ENCODE data around the gene TUBD1. TPM values are rescaled to one million over a fixed set of nuclear protein-coding genes. Genes with fewer than 3 reads are reported as not detected.
A peak's percentile ranks its signal among the peaks of the same experiment; 100 is the strongest.

The TUBD1 gene
- total and polyA plus RNA-seq, 2 of the 13 experiments (the other 11 are each of a cell fraction or from before 2014, with no cell fraction given), result 18.2 to 25.9 TPM

GRCh38 chr17:59840329-59841090 lies 52.2 kb downstream of the TUBD1 start (continued):
- TF ChIP-seq, protein P1, sequence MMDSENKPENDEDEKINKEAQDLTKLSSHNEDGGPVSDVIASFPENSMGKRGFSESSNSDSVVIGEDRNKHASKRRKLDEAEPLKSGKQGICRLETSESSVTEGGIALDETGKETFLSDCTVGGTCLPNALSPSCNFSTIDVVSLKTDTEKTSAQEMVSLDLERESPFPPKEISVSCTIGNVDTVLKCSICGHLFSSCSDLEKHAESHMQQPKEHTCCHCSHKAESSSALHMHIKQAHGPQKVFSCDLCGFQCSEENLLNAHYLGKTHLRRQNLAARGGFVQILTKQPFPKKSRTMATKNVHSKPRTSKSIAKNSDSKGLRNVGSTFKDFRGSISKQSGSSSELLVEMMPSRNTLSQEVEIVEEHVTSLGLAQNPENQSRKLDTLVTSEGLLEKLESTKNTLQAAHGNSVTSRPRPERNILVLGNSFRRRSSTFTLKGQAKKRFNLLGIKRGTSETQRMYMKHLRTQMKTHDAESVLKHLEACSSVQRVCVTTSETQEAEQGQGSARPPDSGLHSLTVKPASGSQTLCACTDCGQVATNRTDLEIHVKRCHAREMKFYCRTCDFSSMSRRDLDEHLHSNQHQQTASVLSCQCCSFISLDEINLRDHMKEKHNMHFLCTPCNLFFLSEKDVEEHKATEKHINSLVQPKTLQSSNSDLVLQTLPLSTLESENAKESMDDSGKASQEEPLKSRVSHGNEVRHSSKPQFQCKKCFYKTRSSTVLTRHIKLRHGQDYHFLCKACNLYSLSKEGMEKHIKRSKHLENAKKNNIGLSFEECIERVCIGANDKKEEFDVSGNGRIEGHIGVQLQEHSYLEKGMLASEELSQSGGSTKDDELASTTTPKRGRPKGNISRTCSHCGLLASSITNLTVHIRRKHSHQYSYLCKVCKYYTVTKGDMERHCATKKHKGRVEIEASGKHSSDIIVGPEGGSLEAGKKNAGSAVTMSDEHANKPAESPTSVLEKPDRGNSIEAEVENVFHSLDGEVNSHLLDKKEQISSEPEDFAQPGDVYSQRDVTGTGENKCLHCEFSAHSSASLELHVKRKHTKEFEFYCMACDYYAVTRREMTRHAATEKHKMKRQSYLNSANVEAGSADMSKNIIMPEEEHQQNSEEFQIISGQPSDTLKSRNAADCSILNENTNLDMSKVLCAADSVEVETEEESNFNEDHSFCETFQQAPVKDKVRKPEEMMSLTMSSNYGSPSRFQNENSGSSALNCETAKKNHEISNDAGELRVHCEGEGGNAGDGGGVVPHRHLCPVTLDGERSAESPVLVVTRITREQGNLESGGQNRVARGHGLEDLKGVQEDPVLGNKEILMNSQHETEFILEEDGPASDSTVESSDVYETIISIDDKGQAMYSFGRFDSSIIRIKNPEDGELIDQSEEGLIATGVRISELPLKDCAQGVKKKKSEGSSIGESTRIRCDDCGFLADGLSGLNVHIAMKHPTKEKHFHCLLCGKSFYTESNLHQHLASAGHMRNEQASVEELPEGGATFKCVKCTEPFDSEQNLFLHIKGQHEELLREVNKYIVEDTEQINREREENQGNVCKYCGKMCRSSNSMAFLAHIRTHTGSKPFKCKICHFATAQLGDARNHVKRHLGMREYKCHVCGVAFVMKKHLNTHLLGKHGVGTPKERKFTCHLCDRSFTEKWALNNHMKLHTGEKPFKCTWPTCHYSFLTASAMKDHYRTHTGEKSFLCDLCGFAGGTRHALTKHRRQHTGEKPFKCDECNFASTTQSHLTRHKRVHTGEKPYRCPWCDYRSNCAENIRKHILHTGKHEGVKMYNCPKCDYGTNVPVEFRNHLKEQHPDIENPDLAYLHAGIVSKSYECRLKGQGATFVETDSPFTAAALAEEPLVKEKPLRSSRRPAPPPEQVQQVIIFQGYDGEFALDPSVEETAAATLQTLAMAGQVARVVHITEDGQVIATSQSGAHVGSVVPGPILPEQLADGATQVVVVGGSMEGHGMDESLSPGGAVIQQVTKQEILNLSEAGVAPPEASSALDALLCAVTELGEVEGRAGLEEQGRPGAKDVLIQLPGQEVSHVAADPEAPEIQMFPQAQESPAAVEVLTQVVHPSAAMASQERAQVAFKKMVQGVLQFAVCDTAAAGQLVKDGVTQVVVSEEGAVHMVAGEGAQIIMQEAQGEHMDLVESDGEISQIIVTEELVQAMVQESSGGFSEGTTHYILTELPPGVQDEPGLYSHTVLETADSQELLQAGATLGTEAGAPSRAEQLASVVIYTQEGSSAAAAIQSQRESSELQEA (CRISPR knock-in tag; IDR thresholded peaks at IDR 0.05; ENCODE audit: not compliant biosample characterization), result no peak
- TF ChIP-seq POLR2G (IDR thresholded peaks at IDR 0.05; ENCODE audit: low read depth, low read length), result peak; percentile 67; the same call in 1 of the 2 replicates
- peak; percentile 88; the same call in 1 of the 2 replicates for TF ChIP-seq ZNF816 (CRISPR knock-in tag; IDR thresholded peaks at IDR 0.05; ENCODE audit: borderline replicate concordance)
- no peak for TF ChIP-seq JARID2 (CRISPR knock-in tag; IDR thresholded peaks at IDR 0.05; ENCODE audit: insufficient replicate concordance)
- TF ChIP-seq HDAC6 (IDR thresholded peaks at IDR 0.05; ENCODE audit: low read depth, low read length), result peak; percentile 90
- TF ChIP-seq, protein P2, sequence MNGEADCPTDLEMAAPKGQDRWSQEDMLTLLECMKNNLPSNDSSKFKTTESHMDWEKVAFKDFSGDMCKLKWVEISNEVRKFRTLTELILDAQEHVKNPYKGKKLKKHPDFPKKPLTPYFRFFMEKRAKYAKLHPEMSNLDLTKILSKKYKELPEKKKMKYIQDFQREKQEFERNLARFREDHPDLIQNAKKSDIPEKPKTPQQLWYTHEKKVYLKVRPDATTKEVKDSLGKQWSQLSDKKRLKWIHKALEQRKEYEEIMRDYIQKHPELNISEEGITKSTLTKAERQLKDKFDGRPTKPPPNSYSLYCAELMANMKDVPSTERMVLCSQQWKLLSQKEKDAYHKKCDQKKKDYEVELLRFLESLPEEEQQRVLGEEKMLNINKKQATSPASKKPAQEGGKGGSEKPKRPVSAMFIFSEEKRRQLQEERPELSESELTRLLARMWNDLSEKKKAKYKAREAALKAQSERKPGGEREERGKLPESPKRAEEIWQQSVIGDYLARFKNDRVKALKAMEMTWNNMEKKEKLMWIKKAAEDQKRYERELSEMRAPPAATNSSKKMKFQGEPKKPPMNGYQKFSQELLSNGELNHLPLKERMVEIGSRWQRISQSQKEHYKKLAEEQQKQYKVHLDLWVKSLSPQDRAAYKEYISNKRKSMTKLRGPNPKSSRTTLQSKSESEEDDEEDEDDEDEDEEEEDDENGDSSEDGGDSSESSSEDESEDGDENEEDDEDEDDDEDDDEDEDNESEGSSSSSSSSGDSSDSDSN (CRISPR knock-in tag; IDR thresholded peaks at IDR 0.05), result no peak
- TF ChIP-seq, protein P3, sequence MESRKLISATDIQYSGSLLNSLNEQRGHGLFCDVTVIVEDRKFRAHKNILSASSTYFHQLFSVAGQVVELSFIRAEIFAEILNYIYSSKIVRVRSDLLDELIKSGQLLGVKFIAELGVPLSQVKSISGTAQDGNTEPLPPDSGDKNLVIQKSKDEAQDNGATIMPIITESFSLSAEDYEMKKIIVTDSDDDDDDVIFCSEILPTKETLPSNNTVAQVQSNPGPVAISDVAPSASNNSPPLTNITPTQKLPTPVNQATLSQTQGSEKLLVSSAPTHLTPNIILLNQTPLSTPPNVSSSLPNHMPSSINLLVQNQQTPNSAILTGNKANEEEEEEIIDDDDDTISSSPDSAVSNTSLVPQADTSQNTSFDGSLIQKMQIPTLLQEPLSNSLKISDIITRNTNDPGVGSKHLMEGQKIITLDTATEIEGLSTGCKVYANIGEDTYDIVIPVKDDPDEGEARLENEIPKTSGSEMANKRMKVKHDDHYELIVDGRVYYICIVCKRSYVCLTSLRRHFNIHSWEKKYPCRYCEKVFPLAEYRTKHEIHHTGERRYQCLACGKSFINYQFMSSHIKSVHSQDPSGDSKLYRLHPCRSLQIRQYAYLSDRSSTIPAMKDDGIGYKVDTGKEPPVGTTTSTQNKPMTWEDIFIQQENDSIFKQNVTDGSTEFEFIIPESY (CRISPR knock-in tag; IDR thresholded peaks at IDR 0.05), result no peak
- no peak for TF ChIP-seq TAF15 (IDR thresholded peaks at IDR 0.05; ENCODE audit: low read depth, low read length, poor library complexity, severe bottlenecking)
